GM19455 (cell line): ENCODE data around the gene TRIO.

Experiments
- ATAC-seq: cut with Tn5 transposase; IDR thresholded peaks from one replicate; pipeline ENCODE4 v1.9.1; 2021; ENCODE audit not compliant: unreplicated experiment

TRIO gene

DNA sequence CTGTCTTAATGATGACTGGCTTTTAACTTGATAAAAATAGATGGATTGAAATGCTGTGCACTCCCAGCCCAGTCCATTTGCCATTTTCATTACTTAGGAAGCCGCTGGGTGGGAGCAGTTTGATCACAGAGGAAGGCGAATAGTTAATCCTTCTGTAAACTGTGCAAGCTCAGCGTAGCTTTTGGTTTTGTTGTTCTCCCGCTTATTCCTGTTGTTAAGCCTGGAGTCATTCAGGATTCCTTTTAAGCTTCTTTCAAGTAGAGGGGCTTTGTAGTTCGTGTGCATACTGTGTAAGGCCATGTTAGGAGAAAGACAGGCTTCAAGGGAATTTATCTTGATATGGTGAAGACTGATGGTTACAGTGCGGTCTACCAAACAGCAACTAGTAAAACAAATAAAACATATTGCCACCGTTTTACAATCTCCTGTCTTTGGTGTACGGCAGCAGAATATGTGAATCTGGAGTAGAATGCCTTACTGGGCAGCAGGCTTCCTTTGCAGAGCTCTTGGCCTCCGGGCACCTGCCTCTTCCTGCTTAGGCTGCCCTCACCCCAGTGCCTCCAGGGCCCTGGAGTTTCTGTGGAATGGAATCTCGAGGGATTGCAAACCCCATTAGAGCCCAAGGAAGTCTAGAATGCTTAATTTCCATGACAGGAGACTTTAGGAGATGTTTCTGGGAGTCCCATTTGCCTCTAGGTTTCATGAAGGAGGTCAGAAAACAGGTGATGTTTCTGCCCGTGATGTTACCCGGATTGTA is 141.4 kb downstream of the TRIO start:
- ATAC-seq: no peak

GRCh38 chr5:14286007-14286406 is 142.9 kb downstream of the TRIO start:
- peak; percentile 14 for ATAC-seq

GRCh38 chr5:14286574-14287421 is 143.7 kb downstream of the TRIO start:
- peak; percentile 68 for ATAC-seq

GRCh38 chr5:14292766-14293658 is 149.9 kb downstream of the TRIO start:
- ATAC-seq: no peak

DNA sequence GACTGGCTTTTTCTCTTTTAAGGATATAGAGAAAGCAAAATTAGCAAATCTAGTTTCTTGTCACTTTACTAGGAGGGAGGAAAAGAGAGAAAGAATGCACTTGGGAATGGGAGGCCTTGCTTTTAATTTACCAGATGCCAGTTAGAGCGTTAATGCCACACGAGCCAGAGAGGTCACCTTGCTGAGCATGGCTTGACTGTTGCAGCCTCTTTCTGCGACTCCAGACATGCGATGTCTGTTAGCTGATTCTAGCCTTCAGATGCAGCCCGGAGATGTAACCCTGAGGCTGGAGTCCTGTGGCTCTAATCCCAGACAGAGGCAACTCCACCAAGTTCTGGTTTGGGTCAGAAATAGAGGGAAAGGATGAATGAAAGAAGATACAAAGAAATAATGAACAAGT is 152.5 kb downstream of the TRIO start:
- no peak for ATAC-seq

DNA sequence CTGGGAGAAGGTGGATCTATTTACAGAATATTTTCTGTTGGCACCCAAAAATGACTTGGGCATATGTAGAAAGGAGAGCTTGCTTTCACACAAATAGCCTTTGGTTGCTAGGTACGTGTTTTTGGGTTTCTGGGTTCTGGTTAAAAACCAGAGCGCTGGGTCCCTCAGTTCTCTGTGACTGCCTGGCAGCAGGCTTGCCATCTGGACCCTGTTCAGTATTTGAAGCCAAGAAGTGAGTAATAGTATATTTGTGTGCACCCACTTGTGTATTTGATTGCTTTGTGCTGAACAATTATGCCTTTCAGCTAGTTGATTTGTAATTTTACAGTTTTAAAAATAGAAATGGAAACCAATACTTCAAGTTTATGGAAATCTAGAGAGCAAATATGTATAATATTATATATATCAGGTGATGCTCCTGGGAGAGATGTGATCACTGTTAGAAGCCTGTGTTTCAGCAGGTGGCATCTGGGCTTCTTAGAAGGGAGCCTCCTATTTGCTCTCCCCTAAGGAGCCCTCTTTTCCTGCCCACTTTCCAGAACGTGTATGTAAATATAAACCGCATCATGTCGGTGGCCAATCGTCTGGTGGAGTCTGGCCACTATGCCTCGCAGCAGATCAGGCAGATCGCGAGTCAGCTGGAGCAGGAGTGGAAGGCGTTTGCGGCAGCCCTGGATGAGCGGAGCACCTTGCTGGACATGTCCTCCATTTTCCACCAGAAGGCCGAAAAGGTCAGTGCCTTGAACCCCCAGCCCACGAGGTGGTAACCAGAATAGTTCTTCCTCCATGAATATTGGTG is 153.6 kb downstream of the TRIO start:
- ATAC-seq: no peak

GRCh38 chr5:14297697-14298096 is 154.6 kb downstream of the TRIO start:
- no peak for ATAC-seq

DNA sequence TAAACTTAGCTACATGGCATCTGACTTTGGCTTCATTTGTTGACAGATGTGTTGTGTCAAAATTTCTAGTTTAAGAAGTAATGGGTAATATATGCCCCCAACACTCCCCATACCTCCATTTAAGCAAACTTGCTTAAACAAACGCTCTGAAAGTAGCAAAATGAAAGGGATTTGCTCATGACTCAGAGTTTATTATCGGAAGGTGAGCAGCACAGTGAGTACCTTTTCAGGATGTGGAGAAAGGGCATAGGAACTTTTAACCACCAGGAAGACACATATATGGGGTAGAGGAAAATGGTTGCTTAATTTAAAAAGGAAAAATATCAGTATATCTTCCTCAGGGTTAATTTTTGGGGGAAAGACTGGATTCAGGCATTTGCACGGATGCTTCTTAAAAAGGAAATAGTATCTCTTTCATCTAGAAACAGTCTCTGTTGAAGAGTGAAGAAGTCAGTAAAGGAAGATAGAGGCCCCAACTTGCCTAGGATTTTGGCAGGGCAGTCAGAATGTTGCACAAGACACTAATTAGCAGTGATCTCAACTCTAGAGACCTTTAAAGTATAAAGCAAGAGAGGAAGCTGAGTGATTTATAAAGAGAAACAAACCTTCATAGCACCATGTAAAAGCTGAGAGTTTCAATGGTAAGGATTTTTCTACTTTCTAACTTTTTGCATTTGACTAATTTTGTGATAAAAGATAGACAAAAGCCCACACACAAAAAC is 155.1 kb downstream of the TRIO start:
- no peak for ATAC-seq

- no peak for ATAC-seq
Observed at GRCh38 chr5:14299666-14300065, 156.5 kb downstream of the TRIO start.

- no peak for ATAC-seq
Observed at GRCh38 chr5:14301186-14301585, 158.0 kb downstream of the TRIO start.

DNA sequence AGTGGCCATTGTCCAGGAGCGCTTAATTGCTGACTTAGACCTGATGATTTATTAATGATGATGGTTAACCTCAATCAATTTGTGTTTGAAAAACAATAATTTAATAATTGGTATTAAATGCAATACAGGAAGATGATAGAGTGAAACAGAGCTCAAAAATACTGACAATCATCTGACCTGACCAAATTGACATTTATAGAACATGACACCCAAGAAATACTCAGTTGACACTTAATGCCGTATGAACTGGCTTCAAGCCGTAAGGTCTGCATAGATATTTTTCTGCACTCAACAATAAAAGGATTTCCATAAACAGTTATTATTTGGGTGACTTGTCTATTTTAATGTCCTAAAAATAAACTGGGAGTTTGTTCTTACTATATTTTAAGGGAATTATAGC is 159.2 kb downstream of the TRIO start:
- no peak for ATAC-seq

DNA sequence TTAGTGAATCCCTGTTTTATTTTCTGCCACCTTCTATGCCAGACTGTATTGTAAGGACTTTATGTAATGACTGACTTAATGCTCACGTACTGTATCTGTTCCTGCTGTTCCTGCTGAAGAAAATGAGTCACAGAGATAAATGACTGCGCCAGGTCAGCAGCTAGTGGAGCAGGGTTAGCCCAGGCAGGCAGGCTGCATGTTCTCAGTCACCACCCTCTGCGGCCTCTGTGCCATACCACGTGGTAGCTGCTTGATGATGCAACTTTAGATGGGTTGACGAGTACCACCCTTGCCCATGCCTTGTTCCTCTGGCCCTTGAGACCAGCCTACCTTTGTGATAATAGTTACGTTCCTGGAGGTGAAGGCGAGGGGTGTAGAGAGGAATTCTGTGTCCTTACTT is 161.9 kb downstream of the TRIO start:
- no peak for ATAC-seq

DNA sequence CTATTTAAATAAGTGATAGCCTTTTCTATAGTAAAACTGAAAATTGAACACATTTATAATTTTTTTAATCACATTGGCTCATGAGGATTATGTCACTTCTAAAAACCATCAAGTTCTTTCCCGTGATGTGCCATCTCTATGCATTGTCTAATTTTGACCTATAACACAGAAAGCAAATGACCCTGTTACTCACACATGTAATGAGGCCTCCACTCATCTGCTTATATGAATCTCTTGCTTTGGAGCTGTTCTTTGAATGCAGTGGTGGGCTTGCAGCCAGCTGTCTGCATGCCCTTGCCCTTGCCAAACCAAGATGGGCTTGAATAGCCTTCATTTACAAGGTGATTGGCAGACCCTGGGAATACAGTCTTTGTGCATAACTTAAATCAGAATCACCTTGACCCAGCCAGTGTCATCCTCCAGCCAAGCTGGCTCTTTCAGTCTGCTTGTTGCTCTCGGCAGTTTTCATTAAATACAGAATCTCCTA is 163.2 kb downstream of the TRIO start:
- no peak for ATAC-seq

DNA sequence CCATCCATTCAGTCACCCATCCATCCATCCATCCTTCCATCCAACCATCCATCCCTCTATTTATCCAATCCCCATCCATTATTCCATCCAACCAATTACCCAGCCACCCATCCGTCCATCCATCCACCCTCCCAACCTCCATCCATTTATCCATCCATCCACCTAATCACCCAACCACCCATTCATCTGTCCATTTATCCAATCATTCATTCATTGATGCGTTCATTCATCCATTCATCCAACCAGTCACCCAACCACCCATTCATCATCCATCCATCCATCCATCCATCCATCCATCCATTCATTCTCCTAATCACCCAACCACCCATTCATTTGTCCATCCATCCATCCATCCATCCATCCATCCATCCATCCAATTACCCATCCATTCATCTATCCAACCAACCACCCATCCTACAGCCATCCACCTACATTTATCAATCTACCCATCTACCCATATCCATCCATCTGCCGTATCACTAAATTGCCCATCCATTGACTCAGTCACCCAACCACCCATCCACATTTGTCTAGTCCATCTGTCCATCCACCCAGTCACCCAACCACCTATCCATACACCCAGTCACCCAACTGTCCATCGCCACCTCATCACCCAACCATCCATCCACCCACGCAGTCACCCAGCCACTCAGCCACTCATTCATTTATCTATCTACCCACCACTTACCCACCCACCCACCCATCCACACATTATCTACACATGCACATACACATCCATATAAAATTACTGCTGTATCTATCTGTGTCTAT is 165.4 kb downstream of the TRIO start:
- no peak for ATAC-seq

- ATAC-seq: no peak
Observed at GRCh38 chr5:14309199-14309598, 166.1 kb downstream of the TRIO start.

GRCh38 chr5:14309878-14310531 is 166.9 kb downstream of the TRIO start:
- no peak for ATAC-seq

- ATAC-seq: no peak
Observed at GRCh38 chr5:14310901-14311300, 167.8 kb downstream of the TRIO start.

- no peak for ATAC-seq
Observed at GRCh38 chr5:14313986-14314690, 171.0 kb downstream of the TRIO start.
